ENCODE measurements around the gene FNDC3B.
"Not testable (repeated sequence)": the region's sequence is repeated elsewhere in the genome, so short reads cannot be mapped to it uniquely, and the experiment has no call there.

Gene FNDC3B

DNA sequence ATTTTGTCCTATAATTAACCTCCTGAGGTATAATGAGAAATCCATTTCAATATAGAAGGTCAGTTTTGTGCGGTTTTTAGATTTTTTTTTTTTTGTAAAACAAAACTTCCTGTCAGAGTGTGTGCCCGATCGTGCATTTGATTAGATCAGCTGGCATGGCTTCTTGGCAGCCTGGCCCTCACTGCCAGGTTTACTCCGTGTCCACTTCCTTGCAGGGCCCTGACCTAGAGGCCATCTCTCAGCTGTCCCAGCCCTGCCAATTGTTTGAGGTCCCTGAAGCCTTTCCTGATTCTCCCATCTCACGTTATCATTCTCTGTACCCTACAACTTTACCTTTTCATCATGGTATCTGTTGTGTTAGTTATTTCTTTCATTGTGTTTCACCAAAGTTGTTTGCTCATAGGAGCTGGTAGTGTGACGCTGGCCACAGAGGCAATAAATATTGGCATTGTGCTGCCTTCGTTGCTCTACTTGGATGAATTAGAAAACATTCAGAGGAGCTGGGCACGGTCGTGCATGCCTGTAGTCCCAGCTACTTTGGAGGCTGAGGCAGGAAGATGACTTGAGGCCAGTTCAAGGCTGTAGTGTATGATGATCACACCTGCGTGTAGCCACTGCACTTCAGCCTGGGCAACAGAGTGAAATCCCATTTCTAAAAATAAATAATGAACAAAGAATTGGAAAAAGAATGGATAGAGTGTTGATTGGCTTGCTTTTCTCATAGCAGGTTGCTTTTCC, 206.9 kb downstream of the FNDC3B start:
- no peak for DNase-seq

DNA sequence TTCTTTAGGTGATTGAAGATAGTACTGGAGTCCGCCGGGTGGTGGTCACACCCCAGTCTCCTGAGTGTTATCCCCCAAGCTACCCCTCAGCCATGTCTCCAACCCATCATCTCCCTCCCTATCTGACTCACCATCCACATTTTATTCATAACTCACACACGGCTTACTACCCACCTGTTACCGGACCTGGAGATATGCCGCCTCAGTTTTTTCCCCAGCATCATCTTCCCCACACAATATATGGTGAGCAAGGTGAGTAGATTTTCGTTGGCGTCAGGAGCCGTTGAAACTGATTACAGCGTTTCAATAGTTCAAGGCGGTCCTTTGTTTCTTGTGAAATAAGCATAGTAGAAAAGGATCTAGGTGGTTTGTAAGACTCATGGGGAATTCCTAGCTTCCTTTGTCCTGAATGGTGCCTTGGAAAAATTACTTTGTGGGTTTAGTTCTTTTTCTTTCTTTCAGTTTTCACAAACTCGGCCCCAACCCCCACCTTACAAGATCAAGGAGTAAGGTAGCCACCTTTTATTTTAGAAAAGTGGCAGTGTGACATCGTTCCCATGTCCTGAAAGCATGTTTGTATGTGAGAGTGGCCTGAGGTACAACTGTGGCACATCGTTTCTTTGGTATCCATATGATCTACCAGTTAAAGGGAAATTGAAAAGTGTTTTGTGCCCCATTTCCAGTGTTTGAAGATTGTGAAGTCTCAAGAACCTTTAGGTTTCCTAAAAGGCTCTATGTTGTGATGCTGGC, 208.3 kb downstream of the FNDC3B start:
- DNase-seq, result no peak

DNA sequence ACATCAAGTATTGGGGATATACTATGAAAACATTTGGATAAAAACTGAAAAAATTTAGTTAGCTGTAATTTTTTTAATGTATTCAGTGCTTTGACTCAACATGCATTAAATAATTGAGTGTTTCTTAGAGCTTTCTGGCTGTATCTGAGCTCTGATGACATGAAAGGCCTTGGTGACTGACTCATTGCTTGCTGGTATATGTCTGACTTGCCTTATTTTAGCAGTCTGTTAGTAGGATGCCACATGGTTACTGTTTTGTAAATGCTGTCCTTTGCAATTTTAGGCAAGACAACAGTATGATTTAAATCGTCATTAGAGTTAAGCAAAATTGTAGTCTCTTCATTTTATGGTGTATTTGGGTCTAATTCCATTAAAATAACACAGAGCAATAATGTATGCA, 209.7 kb downstream of the FNDC3B start:
- no peak for DNase-seq

DNA sequence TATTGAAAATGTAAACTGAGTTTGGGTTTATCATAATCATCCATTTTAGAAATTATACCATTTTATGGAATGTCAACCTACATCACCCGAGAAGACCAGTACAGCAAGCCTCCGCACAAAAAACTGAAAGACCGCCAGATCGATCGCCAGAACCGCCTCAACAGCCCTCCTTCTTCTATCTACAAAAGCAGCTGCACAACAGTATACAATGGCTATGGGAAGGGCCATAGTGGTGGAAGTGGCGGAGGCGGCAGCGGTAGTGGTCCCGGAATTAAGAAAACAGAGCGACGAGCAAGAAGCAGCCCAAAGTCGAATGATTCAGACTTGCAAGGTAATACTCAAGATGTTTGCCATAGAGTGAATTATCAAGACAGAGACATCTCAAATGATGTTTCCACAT, 211.8 kb downstream of the FNDC3B start:
- no peak for DNase-seq

DNA sequence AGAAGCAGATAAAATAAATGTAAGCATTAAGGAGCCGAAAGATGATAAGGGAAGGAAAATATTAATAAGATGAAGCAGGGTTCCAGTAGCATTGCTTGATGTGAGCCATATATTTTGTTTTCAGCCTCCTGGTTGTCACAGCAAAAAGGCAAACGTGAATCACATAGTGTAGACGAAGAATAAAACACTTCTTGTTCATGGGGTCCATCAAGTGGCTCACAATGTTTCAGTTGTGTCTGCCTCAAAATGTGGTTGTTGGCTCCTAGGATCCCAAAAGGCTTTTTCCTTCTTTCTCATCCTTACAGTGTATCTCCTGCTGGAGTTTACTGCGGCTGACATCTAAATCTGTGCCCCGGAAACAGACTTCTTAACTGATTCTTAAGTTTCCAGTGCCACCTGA, 213.8 kb downstream of the FNDC3B start:
- no peak for DNase-seq

DNA sequence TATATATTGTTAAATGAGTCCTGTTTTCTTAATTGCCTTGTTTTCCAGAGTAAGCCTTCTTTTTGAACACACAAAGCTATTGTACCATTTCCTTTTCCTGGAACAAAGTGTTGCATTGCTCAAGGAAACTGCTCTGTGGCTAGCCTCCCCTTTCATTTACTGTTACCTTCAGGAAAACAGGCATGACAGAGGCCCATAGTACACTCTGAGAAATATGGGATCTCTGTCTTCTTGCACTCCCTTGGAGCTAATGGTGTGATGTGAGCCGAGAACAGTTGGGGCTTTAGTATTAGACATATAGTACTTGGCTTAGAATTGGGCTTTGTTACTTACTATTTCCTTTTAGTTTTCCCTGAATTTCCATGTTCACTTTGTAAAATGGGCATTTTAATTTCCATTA, 215.2 kb downstream of the FNDC3B start:
- no peak for DNase-seq

DNA sequence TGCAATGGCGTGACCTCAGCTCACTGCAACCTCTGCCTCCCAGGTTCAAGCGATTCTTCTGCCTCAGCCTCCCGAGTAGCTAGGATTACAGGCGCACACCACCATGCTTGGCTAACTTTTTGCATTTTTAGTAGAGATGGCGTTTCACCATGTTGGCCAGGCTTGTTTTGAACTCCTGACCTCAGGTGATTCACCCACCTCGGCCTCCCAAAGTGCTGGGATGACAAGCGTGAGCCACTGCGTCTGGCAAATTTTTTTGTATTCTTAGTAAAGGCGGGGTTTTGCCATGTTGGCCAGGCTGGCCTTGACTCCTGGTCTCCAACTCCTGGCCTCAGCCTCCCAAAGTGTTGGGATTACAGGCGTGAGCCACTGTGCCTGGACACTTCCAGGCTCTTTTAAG, 215.9 kb downstream of the FNDC3B start:
- not testable (repeated sequence) for DNase-seq

DNA sequence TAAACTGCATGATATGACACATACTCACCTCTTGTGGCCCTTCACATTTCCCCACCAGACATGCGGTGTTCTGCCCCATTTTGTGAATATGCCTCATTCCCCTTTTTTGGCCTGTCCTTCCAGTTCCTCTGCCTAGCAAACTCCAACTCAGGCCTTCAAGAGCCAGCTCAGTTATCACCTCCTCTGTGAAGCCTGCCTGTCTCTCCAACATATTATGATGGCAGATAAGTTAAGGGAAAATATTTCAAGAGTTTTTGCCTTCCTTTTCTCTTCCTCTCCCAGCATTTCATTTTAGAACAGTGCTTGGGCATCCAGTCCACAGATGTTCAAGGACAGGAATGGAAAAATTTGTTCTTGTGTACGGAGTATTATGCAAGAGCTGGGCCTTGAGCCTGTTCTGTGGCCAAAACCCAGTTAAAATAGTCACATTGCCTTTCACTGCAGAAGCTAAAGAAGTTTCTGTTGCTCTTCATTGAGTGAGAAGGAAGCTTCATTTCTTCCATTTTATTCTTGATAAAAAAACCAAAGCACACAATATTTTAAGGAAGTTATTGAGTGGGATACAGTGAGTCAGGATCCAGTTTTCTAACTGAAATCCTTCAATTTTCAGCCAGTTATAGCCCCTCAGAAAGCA, 216.8 kb downstream of the FNDC3B start:
- DNase-seq, result no peak

DNA sequence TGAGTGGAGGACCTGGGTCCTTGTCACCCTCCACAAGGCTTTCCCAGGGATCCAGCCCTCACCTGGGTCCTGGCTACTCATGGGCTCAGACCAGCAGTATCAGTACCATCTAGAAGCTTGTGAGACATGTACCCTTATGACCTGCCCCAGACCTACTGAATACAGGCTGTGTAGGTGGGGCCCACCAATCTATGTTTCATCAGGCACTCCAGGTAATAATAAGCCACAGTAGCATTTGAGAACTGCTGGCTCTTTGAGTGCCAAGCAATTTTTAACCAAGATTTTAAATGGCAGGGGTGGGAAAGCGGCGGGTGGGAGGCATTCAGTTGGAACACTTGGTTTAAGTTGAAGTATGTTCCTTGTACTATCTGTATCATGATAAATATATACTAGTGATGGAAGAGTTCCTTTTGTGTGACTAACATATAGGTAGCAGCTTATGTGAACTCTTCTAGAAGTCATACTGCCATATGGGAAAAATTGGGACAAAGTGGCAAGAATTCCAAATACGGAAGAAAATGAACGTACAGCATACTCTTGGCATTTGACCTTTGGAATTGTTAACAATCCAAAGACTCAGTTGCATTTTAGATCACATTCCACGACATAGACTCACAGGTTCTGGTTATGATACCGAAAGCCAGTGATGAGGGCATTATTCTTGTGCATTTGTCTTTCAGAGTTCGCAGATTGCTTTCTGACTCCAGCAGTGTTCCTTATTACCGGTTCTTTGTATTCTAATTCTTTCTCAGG, 218.4 kb downstream of the FNDC3B start:
- no peak for DNase-seq

DNA sequence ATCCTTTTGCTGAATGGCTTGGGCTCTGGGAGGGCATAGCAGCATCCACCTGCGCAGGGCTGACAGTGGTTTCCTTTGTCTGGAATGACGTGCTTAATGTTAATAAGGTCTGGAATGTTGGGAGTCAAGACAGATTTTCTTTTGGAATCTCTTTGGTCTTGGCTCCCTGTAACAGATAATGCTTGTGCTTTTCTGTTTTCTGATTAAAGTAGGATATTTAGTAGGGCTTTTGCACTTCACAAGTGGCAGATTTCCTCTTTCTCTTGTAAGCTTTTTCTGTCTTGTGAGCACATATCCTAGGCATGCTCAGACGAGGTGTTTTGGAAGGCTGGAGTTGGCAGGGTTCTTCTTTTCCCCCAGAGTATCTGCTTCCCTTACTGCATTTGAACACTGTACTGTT, 219.2 kb downstream of the FNDC3B start:
- DNase-seq, result no peak

DNA sequence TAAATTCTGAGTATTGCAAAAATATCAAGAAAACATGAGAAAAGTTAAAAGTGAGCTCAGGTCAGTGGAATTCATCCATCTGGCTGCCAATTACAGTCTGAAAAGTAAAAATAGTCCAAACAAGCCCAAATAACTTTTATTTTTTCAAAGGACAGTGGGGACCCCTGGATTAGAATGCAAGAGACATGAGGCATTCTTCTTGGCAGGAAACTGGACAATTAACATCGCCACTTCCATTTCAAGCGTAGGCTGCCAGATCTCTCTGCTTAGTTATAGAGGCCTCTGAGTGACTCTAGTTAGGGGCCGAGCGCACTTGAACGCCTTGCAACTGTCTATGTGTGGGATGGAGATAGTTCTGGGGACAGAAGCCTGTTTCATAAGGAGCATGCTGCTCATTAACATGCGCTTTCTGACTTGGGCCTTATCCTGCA, 219.7 kb downstream of the FNDC3B start:
- DNase-seq, result no peak

DNA sequence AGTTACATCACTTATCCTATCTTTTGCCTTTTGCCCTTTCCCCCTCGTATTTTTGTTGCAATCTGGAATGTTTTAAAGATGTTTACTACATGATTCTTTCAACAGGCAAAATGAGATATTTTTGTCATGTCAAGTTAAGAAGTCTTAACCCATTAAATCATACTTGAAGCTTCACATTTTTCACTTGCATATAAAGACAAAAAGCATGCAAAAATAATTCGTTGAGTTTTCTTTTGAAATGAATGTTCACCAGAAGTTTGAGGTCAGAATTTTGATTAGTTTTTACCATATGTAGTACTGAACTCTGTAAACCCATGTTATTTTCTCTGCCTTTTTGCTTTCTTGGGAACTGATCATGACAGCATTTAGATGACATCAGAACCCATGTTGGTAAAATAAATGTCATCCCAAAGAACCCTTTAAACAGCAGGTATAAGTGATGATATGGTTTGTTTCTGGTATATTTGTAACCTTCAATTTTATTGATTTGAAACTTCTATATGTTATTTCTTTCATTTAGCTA, 220.4 kb downstream of the FNDC3B start:
- no peak for DNase-seq

DNA sequence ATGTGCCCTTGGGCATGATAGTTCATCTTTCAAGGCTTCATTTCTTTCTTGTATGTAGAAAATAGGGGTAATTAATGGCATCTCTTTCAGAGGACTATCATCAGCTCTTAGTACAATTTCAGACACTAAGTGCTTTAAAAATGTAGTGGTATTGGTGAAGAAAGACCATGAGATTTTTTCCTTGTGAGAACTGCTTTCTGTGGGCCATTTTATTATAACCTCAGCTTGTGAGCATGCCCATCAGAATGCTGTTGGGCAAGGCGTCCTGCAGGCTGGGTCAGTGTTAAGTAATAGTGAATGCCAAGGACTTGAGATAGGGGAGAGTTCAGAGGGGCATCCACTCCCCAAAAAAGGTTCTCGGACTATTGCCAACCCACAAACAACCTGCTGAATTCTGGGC, 221.0 kb downstream of the FNDC3B start:
- DNase-seq, result no peak

DNA sequence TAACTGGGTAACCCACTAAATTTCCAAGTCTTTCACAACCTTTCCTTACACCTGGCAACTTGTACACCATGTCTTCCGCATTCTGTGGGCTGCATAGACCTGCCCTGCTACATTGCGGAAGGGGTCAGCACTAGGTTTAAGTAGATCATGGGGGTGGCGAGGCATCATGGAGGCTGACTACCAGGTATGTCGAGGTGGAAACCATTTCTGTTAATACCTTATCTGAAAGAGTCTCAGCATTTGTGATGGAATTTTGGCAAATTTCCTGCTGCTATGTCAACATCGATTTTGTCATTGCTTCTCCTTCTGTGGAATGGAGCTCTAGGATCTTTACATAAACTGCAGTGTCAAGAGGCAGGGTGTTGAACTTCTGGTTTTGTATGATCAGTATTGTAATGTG, 221.7 kb downstream of the FNDC3B start:
- DNase-seq, result no peak

DNA sequence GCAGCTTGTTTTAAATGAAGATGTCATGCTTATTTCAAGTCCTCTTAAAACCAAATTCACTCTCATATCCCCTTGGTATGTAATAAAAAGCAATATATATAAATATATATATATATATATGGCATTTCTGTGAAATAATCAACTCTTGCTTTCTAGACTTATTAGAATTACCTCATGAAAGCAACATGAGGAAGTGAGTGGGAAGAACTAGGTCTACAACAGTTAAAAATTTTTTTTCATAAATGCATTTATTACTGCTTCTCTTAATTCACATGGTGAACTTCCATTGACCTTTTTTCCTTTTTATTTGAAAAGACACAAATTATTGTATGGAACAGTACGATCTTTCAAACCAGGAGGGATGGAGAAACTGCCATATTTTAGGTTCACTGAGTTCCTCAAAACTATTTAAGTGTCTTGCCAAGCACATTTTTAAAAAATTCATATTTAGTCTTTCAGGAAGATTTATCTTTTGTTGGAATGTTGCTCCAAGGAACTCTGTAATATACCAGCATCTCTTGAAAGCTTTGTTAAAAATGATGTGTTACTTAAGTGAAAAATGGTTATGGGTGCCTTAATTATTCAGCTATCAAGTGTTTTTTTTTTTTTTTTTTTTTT, 223.7 kb downstream of the FNDC3B start:
- DNase-seq, result no peak

DNA sequence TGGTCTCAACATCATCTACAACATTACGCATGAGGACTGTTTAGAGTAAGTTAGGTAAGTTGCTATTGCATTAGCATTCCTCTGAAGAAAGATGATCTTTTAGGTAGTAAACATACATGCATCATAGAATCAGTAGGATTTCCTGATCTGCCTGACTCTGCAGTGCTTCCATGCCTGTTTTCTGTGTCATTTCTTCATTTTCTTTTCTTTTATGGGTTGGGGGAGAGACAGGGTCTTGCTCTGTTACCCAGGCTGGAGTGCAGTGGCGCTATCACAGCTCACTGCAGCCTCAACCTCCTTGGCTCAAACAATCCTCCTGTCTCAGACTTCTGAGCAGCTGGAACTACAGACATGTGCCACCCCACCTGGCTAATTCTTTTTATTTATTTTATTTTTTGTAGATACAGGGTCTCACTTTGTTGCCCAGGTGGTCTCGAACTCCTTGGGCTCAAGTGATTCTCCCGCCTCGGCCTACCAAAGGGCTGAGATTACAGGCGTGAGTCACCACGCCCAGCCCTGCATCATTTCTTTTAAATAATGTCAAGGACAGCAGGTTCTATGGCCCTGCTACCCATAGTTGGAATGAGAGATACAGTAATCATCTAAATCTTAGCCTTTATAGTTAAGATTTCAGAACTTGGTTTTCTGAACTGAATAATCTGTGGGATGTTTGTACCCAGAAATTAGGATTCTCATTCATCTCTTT, 224.6 kb downstream of the FNDC3B start:
- DNase-seq, result no peak

DNA sequence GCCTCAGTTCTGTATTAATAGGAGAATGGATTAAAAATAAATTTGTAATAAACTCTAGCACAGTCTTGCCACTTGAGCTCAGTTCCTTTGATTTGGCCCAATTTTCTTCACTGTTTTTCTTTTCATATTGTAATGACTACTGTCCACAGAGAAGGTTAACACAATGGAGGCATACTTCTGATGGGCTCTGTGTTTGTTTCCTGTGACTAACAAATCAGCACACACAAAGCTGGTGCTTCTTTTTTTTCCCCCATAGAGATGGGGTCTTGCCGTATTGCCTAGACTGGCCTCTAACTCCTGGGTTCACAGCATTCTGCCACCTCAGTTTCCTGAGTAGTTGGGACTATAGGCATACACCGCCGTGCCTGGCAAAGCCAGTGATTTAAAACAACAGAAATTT, 226.7 kb downstream of the FNDC3B start:
- no peak for DNase-seq

DNA sequence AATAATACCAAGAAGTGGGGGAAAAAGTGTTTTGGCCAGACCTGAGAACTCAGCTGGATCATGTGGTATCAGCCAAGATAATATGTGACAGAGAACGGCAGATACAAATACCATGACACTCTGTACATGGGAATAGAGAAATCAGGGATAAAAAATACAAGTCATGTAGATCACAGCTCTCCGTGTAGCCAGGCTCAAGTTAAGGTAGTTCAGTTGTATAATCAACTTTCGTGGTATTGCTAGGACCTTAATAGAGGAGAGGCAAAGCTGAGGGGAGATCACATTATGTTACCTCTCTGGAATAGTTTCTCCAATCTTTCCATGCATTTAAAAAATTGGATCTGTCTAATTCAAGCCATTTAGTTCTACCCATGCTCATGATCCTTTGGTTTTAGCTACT, 229.0 kb downstream of the FNDC3B start:
- DNase-seq, result no peak

DNA sequence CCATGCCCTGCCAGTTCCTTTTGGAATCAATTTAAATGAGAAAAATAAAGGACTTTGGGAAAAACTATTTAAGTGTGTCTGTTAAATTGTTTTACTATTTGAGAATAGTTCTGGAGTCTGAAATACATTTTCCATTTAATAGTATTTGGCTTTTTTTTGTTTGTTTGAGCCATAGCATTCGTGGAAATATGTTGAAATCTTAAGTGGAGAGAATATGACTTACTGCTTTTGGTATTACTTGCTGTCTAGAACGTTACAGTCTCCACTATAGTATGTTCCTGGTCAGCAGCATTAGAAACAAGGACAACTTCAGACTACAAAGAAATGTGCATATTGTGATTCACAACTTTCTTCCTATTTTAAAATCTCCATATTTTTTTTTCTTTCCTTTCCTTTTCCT, 229.5 kb downstream of the FNDC3B start:
- DNase-seq, result no peak

DNA sequence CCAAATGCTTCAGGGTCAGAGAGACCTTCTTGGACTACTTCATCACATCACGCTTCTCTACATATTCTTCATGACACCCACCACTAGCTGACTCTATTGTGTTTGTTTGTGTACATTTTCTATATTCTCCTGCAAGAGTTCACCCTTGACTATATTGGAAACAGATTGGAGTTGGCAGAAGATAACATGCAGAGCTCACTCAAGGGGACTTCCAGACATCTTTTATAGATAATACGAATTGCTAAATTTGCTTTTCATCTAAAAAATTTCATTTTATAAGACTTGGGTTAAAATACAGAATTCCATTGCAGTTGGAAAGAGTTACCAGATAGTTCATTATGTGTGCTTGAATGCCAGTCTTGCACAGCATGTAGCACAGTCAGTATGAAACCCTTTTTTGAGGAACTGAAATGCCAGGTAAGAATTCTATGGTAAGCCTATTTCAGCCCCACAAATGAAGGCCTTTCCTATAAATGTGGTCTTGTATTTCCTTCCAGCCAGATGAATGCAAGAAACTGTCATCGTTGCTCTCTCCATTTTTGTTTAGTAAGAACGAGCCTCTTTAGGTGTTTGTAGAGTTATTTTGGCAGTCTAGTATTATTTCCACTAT, 231.3 kb downstream of the FNDC3B start:
- no peak for DNase-seq

DNA sequence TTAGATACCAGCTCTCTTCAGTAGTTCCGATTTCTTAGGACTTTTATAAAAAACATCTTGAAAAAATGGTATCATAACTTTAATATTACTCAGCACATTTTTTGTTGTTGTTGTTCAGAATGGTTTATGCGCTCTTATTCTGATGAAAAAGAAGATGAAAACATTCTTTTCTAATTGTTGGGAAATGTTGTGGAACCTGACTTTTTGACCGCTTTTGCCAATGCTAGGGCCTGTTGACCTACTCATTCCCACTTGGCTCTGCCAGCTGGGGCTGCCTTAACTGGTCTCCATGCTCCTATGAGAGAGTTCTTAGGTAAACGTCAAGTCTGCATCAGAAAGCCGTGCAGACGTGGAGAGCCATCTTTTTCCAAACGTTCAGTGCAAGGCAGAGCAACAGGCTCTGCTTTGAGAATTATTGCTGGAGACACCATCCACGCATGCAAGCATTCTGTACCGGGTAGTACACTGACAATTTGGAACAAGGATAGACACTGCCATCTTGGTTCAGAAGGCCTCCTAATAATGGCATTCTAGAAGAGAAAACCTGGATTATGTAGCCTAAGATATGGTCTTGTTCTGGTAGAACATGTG, 232.1 kb downstream of the FNDC3B start:
- DNase-seq, result no peak

Measured in NCI-H1092 (cell line).